NCI-H2081 (cell line): Measurements from ENCODE around the gene FAM222A.

Experiments used
- DNase-seq, 2 experiments: peaks; one replicate each; lab custom pipeline; 2025; lab: John Stamatoyannopoulos, UW

FAM222A gene

DNA sequence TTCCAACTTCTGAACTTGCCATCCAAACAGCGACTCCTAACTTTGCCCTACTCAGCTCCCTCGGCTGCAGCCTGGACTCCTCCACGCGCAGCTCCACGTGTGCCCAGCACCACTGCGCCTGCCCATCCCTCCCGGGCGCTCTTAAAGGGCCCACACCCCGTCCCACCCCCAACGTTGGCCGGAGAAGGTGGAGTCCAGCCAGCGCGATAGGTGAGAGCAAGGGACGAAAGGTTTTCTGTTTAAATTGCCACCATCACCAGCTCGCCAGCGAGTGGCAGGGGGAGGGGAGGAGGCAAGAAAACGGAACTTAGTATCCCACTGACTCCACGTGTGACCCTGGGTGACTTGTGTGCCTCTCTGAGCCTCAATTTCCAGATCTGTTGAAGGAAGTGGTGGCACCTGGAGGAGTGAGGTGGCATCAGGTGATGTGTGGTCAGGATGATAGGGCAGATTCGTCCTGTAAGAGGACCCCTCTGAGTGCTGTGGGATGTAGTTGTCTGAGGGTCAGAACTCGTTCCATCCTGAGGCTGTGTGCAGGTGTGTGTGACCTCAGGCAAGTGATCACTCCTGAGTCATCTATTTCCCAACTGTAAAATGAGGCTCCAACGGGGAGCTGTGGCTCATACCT is 59.9 kb downstream of the FAM222A start:
- DNase-seq, result no peak

DNA sequence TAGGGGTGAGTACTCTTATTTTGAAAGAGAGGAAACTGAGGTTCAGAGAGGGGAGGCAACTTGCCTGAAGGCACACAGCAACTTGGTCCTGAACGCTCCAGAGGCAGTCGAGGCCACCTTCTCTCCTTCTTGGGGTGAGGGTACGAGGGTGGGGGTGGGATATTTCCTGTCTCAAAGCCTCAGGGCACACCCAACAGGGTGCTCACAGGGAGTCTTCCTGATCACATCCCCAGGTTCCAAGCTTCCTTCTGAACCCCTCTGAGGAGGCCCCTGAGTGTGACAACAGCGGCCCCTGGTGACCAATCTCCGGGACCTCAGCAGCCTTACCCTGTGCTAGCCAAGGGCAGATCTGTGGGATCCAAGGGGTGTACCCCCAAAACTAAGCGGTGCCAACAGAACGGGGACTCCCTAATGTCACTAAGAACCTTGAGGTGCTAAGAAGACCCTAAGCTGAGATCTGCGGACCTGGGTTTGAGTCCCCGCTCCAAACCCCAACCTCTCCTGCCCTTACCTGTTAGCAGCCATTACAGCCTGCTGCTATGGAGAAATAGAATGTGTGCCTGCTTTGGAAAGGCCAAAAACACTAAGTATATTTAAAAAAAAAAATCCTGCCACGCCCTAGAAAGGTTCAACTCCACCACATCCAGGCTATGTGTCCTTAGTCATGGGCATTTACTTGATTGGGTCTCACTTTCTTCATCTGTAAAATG is 61.7 kb downstream of the FAM222A start:
- peak; percentile 76 to 78 for DNase-seq

GRCh38 chr12:109776624-109777023 is 63.0 kb downstream of the FAM222A start:
- DNase-seq, result no peak

GRCh38 chr12:109777544-109777943 is 63.9 kb downstream of the FAM222A start:
- peak in 1 of 2 experiments; percentile 60 for DNase-seq

- DNase-seq, result no peak
These were observed 65.1 kb downstream of the FAM222A start for GRCh38 chr12:109778684-109779083.

GRCh38 chr12:109779382-109779781 is 65.8 kb downstream of the FAM222A start:
- no peak for DNase-seq

- no peak for DNase-seq
These were observed 68.2 kb downstream of the FAM222A start for GRCh38 chr12:109781668-109782325.

DNA sequence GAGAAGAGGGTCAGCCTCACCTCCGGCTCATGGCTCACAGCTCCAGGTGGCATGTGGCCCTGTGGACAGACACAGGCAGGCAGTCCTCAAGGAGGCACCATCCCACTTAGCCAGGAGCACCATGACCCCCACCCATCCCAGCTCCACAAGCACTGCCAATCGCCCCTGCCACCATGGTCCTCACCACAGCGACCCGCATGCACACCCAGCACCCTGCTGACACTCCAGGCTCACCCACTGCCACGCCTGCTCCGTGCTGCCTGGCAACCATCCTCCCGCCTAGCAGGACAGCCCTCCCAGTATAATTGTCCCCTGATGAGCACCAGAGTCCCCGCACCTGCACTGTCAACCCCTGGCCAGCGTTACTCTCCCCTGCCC is 68.7 kb downstream of the FAM222A start:
- DNase-seq, result no peak

GRCh38 chr12:109783135-109783964 is 69.7 kb downstream of the FAM222A start:
- no peak for DNase-seq

GRCh38 chr12:109783965-109784244 is 70.3 kb downstream of the FAM222A start:
- no peak for DNase-seq

DNA sequence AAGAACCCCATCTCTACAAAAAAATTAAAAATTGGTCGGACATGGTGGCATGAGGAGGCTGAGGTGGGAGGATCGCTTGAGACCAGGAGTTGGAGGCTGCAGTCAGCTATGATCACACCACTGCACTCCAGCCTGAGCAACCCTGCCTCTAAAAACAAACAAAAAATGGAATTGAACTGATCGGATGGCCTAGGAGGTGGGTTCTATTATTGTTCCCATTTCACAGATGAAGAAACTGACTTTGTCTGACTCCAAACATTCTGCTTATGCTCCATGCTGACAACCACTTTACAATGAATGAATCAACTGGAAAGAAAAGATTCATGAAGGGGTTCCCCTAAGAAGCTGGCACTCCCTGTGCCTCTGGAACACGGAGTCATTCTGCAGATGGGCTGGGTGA is 72.2 kb downstream of the FAM222A start:
- DNase-seq, result no peak

GRCh38 chr12:109786799-109787198 is 73.2 kb downstream of the FAM222A start:
- no peak for DNase-seq

- DNase-seq, result no peak
These were observed 76.0 kb downstream of the FAM222A start for GRCh38 chr12:109789526-109790048.

GRCh38 chr12:109792992-109793391 is 79.4 kb downstream of the FAM222A start:
- DNase-seq, result no peak

GRCh38 chr12:109793411-109793810 is 79.8 kb downstream of the FAM222A start:
- no peak for DNase-seq

DNA sequence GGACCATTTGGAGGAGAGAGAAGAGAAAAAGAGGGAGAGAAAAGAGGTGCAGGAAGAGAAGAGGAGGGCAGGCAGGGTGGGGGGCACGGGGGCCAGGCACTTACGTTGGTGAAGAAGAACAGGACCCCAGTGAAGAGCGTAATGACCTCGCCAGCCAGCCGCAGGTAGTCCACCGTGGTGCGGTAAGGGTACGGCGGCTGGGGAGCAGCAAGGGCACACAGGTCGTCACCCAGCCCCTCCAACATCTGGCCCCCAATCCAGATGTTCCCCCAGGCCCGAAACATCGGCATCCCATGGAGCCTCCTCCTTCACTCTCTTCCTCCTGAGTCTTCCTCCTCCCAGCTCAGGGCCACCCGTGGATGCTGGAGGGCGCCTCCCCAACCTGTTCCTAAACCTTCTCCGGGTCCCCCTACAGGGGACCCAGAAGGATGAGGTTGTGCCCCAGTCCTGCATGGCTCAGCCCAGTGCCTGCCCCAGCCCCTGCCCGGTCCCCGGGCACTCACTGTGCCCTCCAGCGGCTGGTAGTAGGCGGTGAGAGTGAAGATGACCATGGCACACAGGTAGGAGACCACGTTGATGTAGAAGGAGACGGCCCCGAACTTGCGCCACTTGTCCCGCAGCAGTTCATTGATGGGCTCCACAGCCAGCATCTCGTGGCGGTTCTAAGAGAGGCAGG is 80.3 kb downstream of the FAM222A start:
- no peak for DNase-seq

- no peak for DNase-seq
These were observed 81.4 kb downstream of the FAM222A start for GRCh38 chr12:109795023-109795422.

DNA sequence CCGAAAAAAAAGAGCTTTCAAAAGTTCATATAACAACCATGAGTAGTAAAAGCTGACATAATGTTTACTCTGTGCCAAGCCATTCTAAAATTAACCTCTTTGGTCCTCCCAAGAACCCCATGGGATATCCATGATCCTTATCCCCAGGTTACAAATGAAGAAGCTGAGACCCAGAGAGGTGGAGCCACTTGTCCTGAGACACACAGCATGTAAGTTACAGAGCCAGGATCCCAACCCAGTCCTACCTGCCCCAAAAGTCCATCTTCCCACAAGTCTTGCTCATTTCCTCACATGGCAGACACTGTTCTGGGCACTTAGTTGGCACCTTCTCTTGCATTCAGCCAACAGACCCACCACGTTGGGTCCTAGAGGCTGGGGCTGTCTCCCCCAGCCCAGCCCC is 82.4 kb downstream of the FAM222A start:
- no peak for DNase-seq

- DNase-seq, result no peak
These were observed 84.5 kb downstream of the FAM222A start for GRCh38 chr12:109797905-109798669.

DNA sequence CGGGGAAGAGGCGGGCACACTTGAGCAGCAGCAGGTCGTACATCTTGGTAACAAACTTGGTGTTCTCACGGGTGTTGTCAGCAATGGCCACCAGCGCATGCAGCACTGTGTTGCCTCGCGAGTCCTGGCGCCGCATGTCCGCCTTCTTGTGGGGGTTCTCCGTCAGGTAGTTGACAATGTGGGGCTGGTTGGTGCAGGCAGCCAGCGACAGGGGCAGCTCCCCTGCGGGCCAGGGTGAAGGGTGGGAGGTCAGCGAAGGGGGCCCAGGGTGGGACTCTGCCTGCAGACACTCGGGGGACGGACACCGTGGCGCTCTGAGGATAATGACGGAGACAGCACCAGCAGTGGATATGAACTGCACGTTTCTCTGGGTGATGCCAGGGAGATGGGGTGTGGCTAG is 85.1 kb downstream of the FAM222A start:
- no peak for DNase-seq

- no peak for DNase-seq
These were observed 86.9 kb downstream of the FAM222A start for GRCh38 chr12:109800536-109800935.
